Natural killer cell (primary cell): ENCODE data around the gene CAPZA3. TPM values are rescaled to one million over a fixed set of nuclear protein-coding genes. Genes with fewer than 3 reads are reported as not detected.

Source experiments
- ATAC-seq, 3 donors: fragments of 150-1000 bp in 2 of 3; fragments of 200-7000 bp in 1 of 3; cut with Tn5 transposase; 1 replicate in 1 of 3; 2 replicates in 2 of 3; pipeline ENCODE4 v1.10.0; 2021; ENCODE audit warnings: mild to moderate bottlenecking in 2 of 3, moderate library complexity in 2 of 3
- DNase-seq, 2 donors: peaks; one replicate each; pipeline versions ENCODE4 v3.0.0 to v3.0.0-alpha.2; 2013 to 2021; ENCODE audit warnings: mixed read lengths in 1 of 2
- H3K27ac ChIP-seq: one replicate; pipeline ENCODE4 v1.5.1; 2013; ENCODE audit warnings: mild to moderate bottlenecking, low read length
- H3K27me3 ChIP-seq: one replicate; pipeline ENCODE4 v1.6.1; 2013; ENCODE audit warnings: low read length; ENCODE audit not compliant: control insufficient read depth, insufficient read depth
- H3K36me3 ChIP-seq: one replicate; pipeline ENCODE4 v1.6.1; 2013; ENCODE audit warnings: low read length; ENCODE audit not compliant: control insufficient read depth, insufficient read depth
- H3K4me1 ChIP-seq: one replicate; pipeline ENCODE4 v1.6.1; 2013; ENCODE audit warnings: low read length; ENCODE audit not compliant: control insufficient read depth, insufficient read depth
- H3K4me3 ChIP-seq: one replicate; pipeline ENCODE4 v1.5.1; 2013; ENCODE audit warnings: low read length
- H3K9me3 ChIP-seq: one replicate; pipeline ENCODE4 v1.6.1; 2013; ENCODE audit warnings: low read length; ENCODE audit not compliant: control insufficient read depth, insufficient read depth
- H3K27ac Mint-ChIP-seq, 2 donors: one replicate each; pipeline ENCODE4 v1.8.0; 2022; ENCODE audit warnings: mild to moderate bottlenecking in 2 of 2, mixed read lengths in 2 of 2, moderate library complexity in 1 of 2
- H3K27me3 Mint-ChIP-seq, 2 donors: one replicate each; pipeline ENCODE4 v1.8.0; 2022; ENCODE audit warnings: low read depth in 2 of 2, mixed read lengths in 2 of 2
- H3K36me3 Mint-ChIP-seq: one replicate; pipeline ENCODE4 v1.8.0; 2022; ENCODE audit warnings: mixed read lengths
- H3K4me1 Mint-ChIP-seq, 2 donors: one replicate each; pipeline ENCODE4 v1.8.0; 2022; ENCODE audit warnings: mixed read lengths in 2 of 2
- H3K4me3 Mint-ChIP-seq: one replicate; pipeline ENCODE4 v1.8.0; 2022; ENCODE audit warnings: mild to moderate bottlenecking, moderate library complexity, mixed read lengths
- H3K9me3 Mint-ChIP-seq, 2 donors: one replicate each; pipeline ENCODE4 v1.8.0; 2022; ENCODE audit warnings: mixed read lengths in 2 of 2
- CTCF ChIP-seq: fragments of 200-600 bp; IDR thresholded peaks from one replicate; pipeline ENCODE4 v1.8.0; 2022; ENCODE audit warnings: antibody characterized with exemption
- WGBS: methylation state at CpG from one replicate; pipeline ENCODE4 v1.1.7; 2013; ENCODE audit warnings: missing lambda C conversion rate; ENCODE audit not compliant: insufficient coverage; 5-methylcytosine and 5-hydroxymethylcytosine counted together
- intact Hi-C: fragments of 100-400 bp; cut with micrococcal nuclease; formaldehyde crosslinking; loops from one replicate; pipeline ENCODE4 v1.14.2; 2022
- total RNA-seq, 4 donors: library from RNA; stranded (reverse); fragments of 120-200 nt in 1 of 4; gene quantifications; one replicate each; pipeline versions ENCODE4 v1.2.3 to v1.2.4, GENCODE V29; 2013 to 2022

CAPZA3 gene
- total RNA-seq, 3 donors from 2014 or later (not counting 1 experiment from before 2014, with no cell fraction given) = not detected

GRCh38 chr12:18731156-18731555 is 6.8 kb upstream of the CAPZA3 start:
- no peak for TF ChIP-seq CTCF

GRCh38 chr12:18747895-18748294 is 10.0 kb downstream of the CAPZA3 start:
- no peaks in the 10 kb centered on the region for H3K36me3 ChIP-seq
- H3K27ac ChIP-seq = no peak overlapping the region
- WGBS = 70% methylated on average over 1 of the region's 1 CpG
- H3K4me3 ChIP-seq = no peak overlapping the region
- no peak for DNase-seq
- H3K9me3 Mint-ChIP-seq = peaks cover 7 to 12% of the 10 kb centered on the region in 2 donors
- no peak for TF ChIP-seq CTCF
- no peaks in the 10 kb centered on the region for H3K4me1 ChIP-seq
- no peak overlapping the region for H3K27ac Mint-ChIP-seq
- no peaks in the 10 kb centered on the region for H3K36me3 Mint-ChIP-seq
- no peak for ATAC-seq
- no peaks in the 10 kb centered on the region for H3K9me3 ChIP-seq
- H3K4me1 Mint-ChIP-seq = no peaks in the 10 kb centered on the region
- no peaks in the 10 kb centered on the region for H3K27me3 Mint-ChIP-seq
- no peaks in the 10 kb centered on the region for H3K27me3 ChIP-seq
- H3K4me3 Mint-ChIP-seq = no peak overlapping the region
- intact Hi-C loops = no loop called here

More at GRCh38 chr12:18731156-18731555, 6.8 kb upstream of the CAPZA3 start:
- H3K9me3 ChIP-seq = peaks cover 5% of the 10 kb centered on the region
- H3K36me3 ChIP-seq = no peaks in the 10 kb centered on the region
- no peaks in the 10 kb centered on the region for H3K36me3 Mint-ChIP-seq
- no peak overlapping the region for H3K4me3 Mint-ChIP-seq
- 83% methylated on average over 4 of the region's 5 CpGs for WGBS
- H3K27me3 Mint-ChIP-seq = no peaks in the 10 kb centered on the region
- H3K27me3 ChIP-seq = no peaks in the 10 kb centered on the region
- DNase-seq (no peak), ATAC-seq (no peak)
- intact Hi-C loops = no loop called here
- H3K27ac Mint-ChIP-seq = no peak overlapping the region
- H3K9me3 Mint-ChIP-seq = peaks cover 4 to 16% of the 10 kb centered on the region in 2 donors
- no peaks in the 10 kb centered on the region for H3K4me1 Mint-ChIP-seq
- H3K4me3 ChIP-seq = no peak overlapping the region
- no peak overlapping the region for H3K27ac ChIP-seq
- no peaks in the 10 kb centered on the region for H3K4me1 ChIP-seq

- Mint-ChIP-seq H3K4me3 (no peak overlapping the region), H3K36me3 (no peaks in the 10 kb centered on the region), H3K27ac (no peak overlapping the region), H3K27me3 (no peaks in the 10 kb centered on the region), H3K4me1 (no peaks in the 10 kb centered on the region), H3K9me3 (peaks cover 3 to 7% of the 10 kb centered on the region in 2 donors)
- Histone ChIP-seq H3K4me1 (no peaks in the 10 kb centered on the region), H3K9me3 (no peaks in the 10 kb centered on the region), H3K4me3 (no peak overlapping the region), H3K36me3 (no peaks in the 10 kb centered on the region), H3K27ac (no peak overlapping the region), H3K27me3 (no peaks in the 10 kb centered on the region)
- no peak for ATAC-seq
- intact Hi-C loops = no loop called here
- TF ChIP-seq CTCF = no peak
- 65% methylated on average over 4 of the region's 4 CpGs for WGBS
- DNase-seq = no peak
Measured at GRCh38 chr12:18749386-18749957, 11.6 kb downstream of the CAPZA3 start.

GRCh38 chr12:18750085-18750484 is 12.2 kb downstream of the CAPZA3 start:
- Mint-ChIP-seq H3K27me3 (no peaks in the 10 kb centered on the region), H3K9me3 (peaks cover 3 to 6% of the 10 kb centered on the region in 2 donors), H3K27ac (no peak overlapping the region), H3K36me3 (no peaks in the 10 kb centered on the region), H3K4me3 (no peak overlapping the region), H3K4me1 (no peaks in the 10 kb centered on the region)
- Histone ChIP-seq H3K27ac (no peak overlapping the region), H3K4me3 (no peak overlapping the region), H3K27me3 (no peaks in the 10 kb centered on the region), H3K36me3 (no peaks in the 10 kb centered on the region), H3K4me1 (no peaks in the 10 kb centered on the region), H3K9me3 (no peaks in the 10 kb centered on the region)
- intact Hi-C loops = no loop called here
- no peak for TF ChIP-seq CTCF
- DNase-seq (no peak), ATAC-seq (no peak)
- WGBS = no CpG with 5 or more reads among the region's 1 CpG
